K562 (cell line): ENCODE data around the gene AGPAT3. TPM values are rescaled to one million over a fixed set of nuclear protein-coding genes. Genes with fewer than 3 reads are reported as not detected.
A peak's percentile ranks its signal among the peaks of the same experiment; 100 is the strongest.

Source experiments
- ATAC-seq: fragments of 200-7000 bp; cut with Tn5 transposase; 3 replicates; pipeline ENCODE4 v1.9.1; 2020; ENCODE audit warnings: moderate library complexity
- BruUV-seq: library from RNA; stranded (reverse); fragments of 400-500 nt; replicated peaks from 2 replicates; lab custom pipeline; 2021; lab: Mats Ljungman, UMichigan
- CTCF ChIA-PET: fragments of 300-600 bp; formaldehyde crosslinking; extraction: SDS; loops from one replicate; lab custom pipeline; 2021; ENCODE audit warnings: low intra/inter-chr PET ratio; lab: Yijun Ruan, JAX
- POLR2A ChIA-PET: fragments of 300-600, 350-650 bp; sonication (Branson Sonifier 250); formaldehyde crosslinking; extraction: SDS; loops from one replicate; lab custom pipeline; 2021; ENCODE audit warnings: antibody characterized with exemption, inconsistent platforms; lab: Yijun Ruan, JAX
- DNase-seq, 4 experiments: peaks; one replicate each; pipeline versions ENCODE4 v3.0.0 to v3.0.0-alpha.2; 2011 to 2018; ENCODE audit warnings: low spot score in 3 of 4, mixed read lengths in 3 of 4; ENCODE audit errors: extremely low read depth in 1 of 4
- FAIRE-seq: peaks from 2 replicates; lab custom pipeline; 2011; peaks lifted over from hg19 to GRCh38; lab: Jason Lieb, UNC
- H2AFZ ChIP-seq: 2 replicates; pipeline ENCODE4 v1.6.0; 2011; ENCODE audit warnings: low read depth, low read length, control low read depth, inconsistent platforms
- H3K27ac ChIP-seq: fragments of 200-600 bp; 3 replicates; pipeline ENCODE4 v1.8.0; 2011; ENCODE audit warnings: low read depth, mild to moderate bottlenecking, control low read depth, inconsistent platforms, low read length, moderate library complexity, mixed read lengths; ENCODE audit errors: extremely low read depth
- H3K27me3 ChIP-seq, 2 experiments: fragments of 300-600 bp in 1 of 2; 2 replicates in 1 of 2; 3 replicates in 1 of 2; pipeline versions ENCODE4 v1.6.0 to v1.8.0; 2011; ENCODE audit warnings: inconsistent platforms in 2 of 2, low read length in 2 of 2, mild to moderate bottlenecking in 1 of 2, mixed read lengths in 1 of 2, moderate library complexity in 1 of 2; ENCODE audit not compliant: control insufficient read depth in 2 of 2, insufficient read depth in 2 of 2
- H3K36me3 ChIP-seq: fragments of 300-600 bp; 3 replicates; pipeline ENCODE4 v1.8.0; 2011; ENCODE audit warnings: mild to moderate bottlenecking, low read length, inconsistent platforms; ENCODE audit not compliant: control insufficient read depth, insufficient read depth
- H3K4me1 ChIP-seq, 2 experiments: fragments of 200-600 bp in 1 of 2; replicated peaks in 1 of 2; 2 replicates in 1 of 2; 3 replicates in 1 of 2; pipeline versions ENCODE4 v1.5.1 to v1.8.0; 2011; ENCODE audit warnings: inconsistent platforms in 2 of 2, low read length in 2 of 2, mild to moderate bottlenecking in 1 of 2, mixed read lengths in 1 of 2, moderate library complexity in 1 of 2; ENCODE audit not compliant: control insufficient read depth in 2 of 2, insufficient read depth in 2 of 2
- H3K4me2 ChIP-seq: 2 replicates; pipeline ENCODE4 v1.6.1; 2011; ENCODE audit warnings: low read length, control low read depth, inconsistent platforms, mixed read lengths; ENCODE audit not compliant: insufficient read depth
- H3K4me3 ChIP-seq: fragments of 200-600 bp; sonication (generic), shearing (Covaris generic); 2 replicates; pipeline ENCODE4 v1.5.1; 2016; ENCODE audit warnings: control low read depth, inconsistent platforms
- H3K79me2 ChIP-seq: fragments of 200-600 bp; 3 replicates; pipeline ENCODE4 v1.8.0; 2011; ENCODE audit warnings: low read length, inconsistent platforms; ENCODE audit not compliant: control insufficient read depth, insufficient read depth
- H3K9ac ChIP-seq, 2 experiments: 2 replicates each; pipeline versions ENCODE4 v1.6.0 to v1.6.1; 2011; ENCODE audit warnings: low read depth in 2 of 2, low read length in 2 of 2, control low read depth in 1 of 2, inconsistent platforms in 1 of 2, mild to moderate bottlenecking in 1 of 2, mixed read lengths in 1 of 2; ENCODE audit not compliant: insufficient read depth in 1 of 2
- H3K9me1 ChIP-seq: one replicate; pipeline ENCODE4 v1.6.0; 2011; ENCODE audit warnings: inconsistent platforms, mild to moderate bottlenecking, low read length, moderate library complexity; ENCODE audit not compliant: control insufficient read depth, insufficient read depth
- H3K9me3 ChIP-seq: replicated peaks from 2 replicates; pipeline ENCODE4 v1.5.1; 2011; ENCODE audit warnings: low read depth, low read length, inconsistent platforms; ENCODE audit not compliant: control insufficient read depth, insufficient read depth
- H4K20me1 ChIP-seq: replicated peaks from 2 replicates; pipeline ENCODE4 v1.6.1; 2011; ENCODE audit warnings: low read length, inconsistent platforms, mixed read lengths; ENCODE audit not compliant: control insufficient read depth, insufficient read depth
- ARHGAP35 ChIP-seq: fragments of 450-650 bp; IDR thresholded peaks from 2 replicates; pipeline ENCODE4 v1.6.1; 2018; ENCODE audit not compliant: partially characterized antibody
- GTF2E2 ChIP-seq: fragments of 200-800 bp; sonication (Bioruptor generic); IDR thresholded peaks from 2 replicates; pipeline ENCODE4 v1.6.1; 2016; ENCODE audit warnings: missing genetic modification characterization, missing compliant biosample characterization
- IRF2 ChIP-seq: sonication (generic); formaldehyde crosslinking; IDR thresholded peaks from 2 replicates; pipeline ENCODE4 v1.8.1; 2022; ENCODE audit warnings: mild to moderate bottlenecking, missing genetic modification reagents
- MLX ChIP-seq, 2 experiments: fragments of 450-650 bp in 1 of 2; sonication (generic) in 1 of 2; formaldehyde crosslinking; conservative IDR thresholded peaks; 2 replicates each; pipeline versions ENCODE4 v1.4.0 to v1.8.1; 2020 to 2022; ENCODE audit warnings: mild to moderate bottlenecking in 1 of 2, missing genetic modification reagents in 1 of 2
- MYBL2 ChIP-seq, 2 experiments: fragments of 450-650 bp in 1 of 2; sonication (generic) in 1 of 2; formaldehyde crosslinking in 1 of 2; IDR thresholded peaks; 2 replicates each; pipeline versions ENCODE4 v1.6.1 to v1.8.1; 2017 to 2022; ENCODE audit warnings: borderline replicate concordance in 1 of 2, inconsistent platforms in 1 of 2, low read depth in 1 of 2, mild to moderate bottlenecking in 1 of 2, missing genetic modification reagents in 1 of 2, moderate library complexity in 1 of 2
- SRSF1 ChIP-seq: fragments of 200-400 bp; formaldehyde crosslinking; IDR thresholded peaks from 2 replicates; pipeline ENCODE4 v1.6.1; 2017; ENCODE audit warnings: mild to moderate bottlenecking, low read depth, low read length, moderate library complexity
- WGBS: fragments of 100-300 bp; shearing (Covaris generic); methylation state at CpG from one replicate; pipeline ENCODE4 v1.1.6; 2016; ENCODE audit warnings: low coverage, mixed read lengths; ENCODE audit not compliant: insufficient coverage; ENCODE audit errors: missing lambda C conversion rate; 5-methylcytosine and 5-hydroxymethylcytosine counted together
- in situ Hi-C: fragments of 300-500 bp; cut with MboI; formaldehyde crosslinking; loops from 4 replicates; pipeline ENCODE4 v1.15.0; 2018; ENCODE audit warnings: inconsistent platforms, mixed read lengths
- intact Hi-C: fragments of 100-400 bp; cut with micrococcal nuclease; formaldehyde crosslinking; loops from 2 replicates; pipeline ENCODE4 v1.14.2; 2022
- polyA plus RNA-seq, 8 experiments: library from polyadenylated mRNA; depleted of rRNA in 4 of 8; stranded (reverse) in 5 of 8; unstranded in 3 of 8; fragments of >200 nt; fragmentation: Nextera tagmentation in 2 of 8; fragmentation: Illumina TruSeq in 1 of 8; extraction: Ambion mirVana in 2 of 8; extraction: Trizol in 1 of 8; gene quantifications; 2 replicates each; pipeline versions ENCODE4 v1.2.1 to v1.2.3, GENCODE V29; 2011 to 2014; ENCODE audit warnings: inconsistent platforms in 1 of 8, missing spikeins in 1 of 8
- total RNA-seq, 7 experiments: library from RNA; depleted of rRNA in 6 of 7; stranded (reverse); fragments of >200 nt in 6 of 7; fragmentation: Illumina TruSeq in 2 of 7; extraction: Trizol in 2 of 7; gene quantifications; 2 replicates each; pipeline versions ENCODE4 v1.2.1 to v1.2.3, GENCODE V29; 2011 to 2021; ENCODE audit warnings: low replicate concordance in 1 of 7
- TF ChIP-seq, protein P1 (sequence below): fragments of 450-650 bp; IDR thresholded peaks from 2 replicates; pipeline ENCODE4 v1.6.1; 2016; ENCODE audit warnings: borderline replicate concordance

Gene AGPAT3
- total and polyA plus RNA-seq, 9 of the 15 experiments (the other 6 are each of a cell fraction or from before 2014, with no cell fraction given): 1.5 to 88.4 (median 35.7) TPM

- Histone ChIP-seq H3K4me2 (no peak overlapping the region), H3K9me3 (no peaks in the 10 kb centered on the region; the same call in 1 of the 2 replicates), H3K9ac (no peak overlapping the region), H3K27ac (no peak overlapping the region), H3K4me1 (peaks cover 0 to 40% of the 10 kb centered on the region in 2 experiments; a peak in 2 of 5 replicates), H3K79me2 (peaks cover 9% of the 10 kb centered on the region; the same call in 1 of the 3 replicates), H3K4me3 (no peak overlapping the region), H2AFZ (no peak overlapping the region), H4K20me1 (peaks cover 12% of the 10 kb centered on the region; the same call in 1 of the 2 replicates), H3K36me3 (peaks cover 32% of the 10 kb centered on the region; the same call in 2 of the 3 replicates), H3K27me3 (no peaks in the 10 kb centered on the region), H3K9me1 (peaks cover 11% of the 10 kb centered on the region)
- no peak for ATAC-seq
- BruUV-seq: no TSS peak
- DNase-seq: no peak
- intact Hi-C loops: no loop called here
- ChIA-PET CTCF (interaction anchor here (0.6 kb wide), 1 partner anchor 1099 kb away, joined by 3 read pairs; no protein-coding TSS in a partner anchor), POLR2A (no interaction called here)
- no peak for FAIRE-seq
- 88% methylated on average over 13 of the region's 22 CpGs for WGBS
- in situ Hi-C loops: no loop called here
- TF ChIP-seq IRF2: no peak
- TF ChIP-seq SRSF1: no peak
- TF ChIP-seq ARHGAP35: peak; percentile 9
- TF ChIP-seq MLX (CRISPR knock-in tag; conservative IDR thresholded peaks at IDR 0.05): 0 out of 4 replicates have a peak, but pooled peaks of 1 of the 2 experiments have one; percentile 40
- TF ChIP-seq, protein P1, sequence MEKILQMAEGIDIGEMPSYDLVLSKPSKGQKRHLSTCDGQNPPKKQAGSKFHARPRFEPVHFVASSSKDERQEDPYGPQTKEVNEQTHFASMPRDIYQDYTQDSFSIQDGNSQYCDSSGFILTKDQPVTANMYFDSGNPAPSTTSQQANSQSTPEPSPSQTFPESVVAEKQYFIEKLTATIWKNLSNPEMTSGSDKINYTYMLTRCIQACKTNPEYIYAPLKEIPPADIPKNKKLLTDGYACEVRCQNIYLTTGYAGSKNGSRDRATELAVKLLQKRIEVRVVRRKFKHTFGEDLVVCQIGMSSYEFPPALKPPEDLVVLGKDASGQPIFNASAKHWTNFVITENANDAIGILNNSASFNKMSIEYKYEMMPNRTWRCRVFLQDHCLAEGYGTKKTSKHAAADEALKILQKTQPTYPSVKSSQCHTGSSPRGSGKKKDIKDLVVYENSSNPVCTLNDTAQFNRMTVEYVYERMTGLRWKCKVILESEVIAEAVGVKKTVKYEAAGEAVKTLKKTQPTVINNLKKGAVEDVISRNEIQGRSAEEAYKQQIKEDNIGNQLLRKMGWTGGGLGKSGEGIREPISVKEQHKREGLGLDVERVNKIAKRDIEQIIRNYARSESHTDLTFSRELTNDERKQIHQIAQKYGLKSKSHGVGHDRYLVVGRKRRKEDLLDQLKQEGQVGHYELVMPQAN: 0 out of 2 replicates have a peak, but pooled peaks have one; percentile 12
- no peak for TF ChIP-seq GTF2E2
- TF ChIP-seq MYBL2 (IDR thresholded peaks at IDR 0.05; ENCODE audit: low read depth): peak; percentile 17; the same call in 1 of the 2 replicates
- TF ChIP-seq MYBL2 (CRISPR knock-in tag; IDR thresholded peaks at IDR 0.05; ENCODE audit: borderline replicate concordance): no peak
- TF ChIP-seq, all 486 proteins: peak for 4
Observed at GRCh38 chr21:43957611-43958362, 92.8 kb downstream of the AGPAT3 start.
